ENCODE data around the gene GNB5.

The GNB5 gene

GRCh38 chr15:52140646-52141045 is 50.5 kb downstream of the GNB5 start:
- DNase-seq, result no peak

GRCh38 chr15:52139599-52140462 is 51.4 kb downstream of the GNB5 start:
- DNase-seq, result peak; percentile 25 to 75 (median 48)

DNA sequence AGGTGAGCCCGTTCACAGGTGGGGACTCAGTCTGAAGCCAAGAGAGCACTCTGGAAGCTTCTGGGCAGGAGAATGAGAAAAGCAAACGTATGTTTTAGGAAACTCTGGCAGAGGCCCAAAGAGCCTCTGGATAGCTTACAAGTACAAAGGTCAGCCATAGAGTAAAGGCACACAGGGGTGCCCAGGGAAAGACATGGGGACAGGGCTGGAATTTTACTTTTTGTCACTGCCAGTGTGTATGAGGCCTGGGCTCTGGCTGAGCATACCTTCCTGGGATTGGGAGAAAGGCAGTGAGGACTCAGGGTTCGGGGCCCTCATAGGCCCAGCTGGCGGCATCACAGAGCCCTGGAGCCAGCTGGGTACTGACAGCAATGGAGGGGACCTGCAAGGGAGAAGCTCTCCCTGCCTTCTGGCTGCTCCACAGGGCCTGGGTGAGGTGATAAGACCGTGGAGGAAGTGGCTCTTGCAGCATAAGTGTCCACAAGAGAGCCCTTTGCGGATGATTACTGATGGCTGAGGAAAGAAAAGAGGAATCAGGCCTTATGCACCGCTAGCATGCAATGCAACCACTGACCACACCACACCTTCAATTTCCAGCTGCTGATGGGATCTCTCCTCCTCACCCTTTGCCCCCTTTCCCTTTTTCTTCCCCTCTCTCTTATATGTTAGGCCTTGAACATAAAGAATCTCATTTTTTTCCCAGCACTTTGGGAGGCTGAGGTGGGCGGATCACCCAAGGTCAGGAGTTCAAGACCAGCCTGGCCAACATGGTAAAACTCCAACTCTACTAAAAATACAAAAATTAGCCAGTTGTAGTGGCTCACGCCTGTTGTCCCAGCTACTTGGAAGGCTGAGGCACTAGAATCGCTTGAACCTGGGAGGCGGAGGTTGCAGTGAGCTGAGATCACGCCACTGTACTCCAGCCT is 53.5 kb downstream of the GNB5 start:
- no peak for DNase-seq

DNA sequence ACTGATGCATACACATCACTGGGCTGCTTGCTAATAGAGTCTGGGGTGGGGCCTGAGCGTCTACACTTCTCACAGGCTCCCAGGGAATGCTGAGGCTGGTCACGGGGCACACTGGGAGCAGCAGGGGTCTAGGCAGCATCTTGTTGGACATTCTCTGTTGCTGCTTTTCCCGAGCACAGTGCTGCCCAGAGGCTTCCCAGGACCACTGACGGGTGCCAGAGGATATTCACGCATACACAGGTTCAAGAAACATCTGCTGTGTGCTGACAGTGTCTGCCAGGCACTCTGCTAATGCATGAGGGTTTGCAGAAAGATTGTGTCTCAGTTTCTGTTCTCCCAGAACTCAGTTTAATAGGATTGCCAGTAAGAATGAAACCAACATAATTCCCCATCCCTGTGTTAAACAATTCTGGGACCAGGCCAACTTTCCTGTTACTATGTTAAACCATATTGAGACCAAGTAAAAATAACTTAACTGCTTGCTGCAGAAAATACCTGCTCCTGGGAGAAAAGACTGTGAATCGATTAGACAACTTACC is 54.7 kb downstream of the GNB5 start:
- no peak for DNase-seq

- DNase-seq, result no peak
Measured at GRCh38 chr15:52134502-52135144, 56.6 kb downstream of the GNB5 start.

- DNase-seq, result no peak
Measured at GRCh38 chr15:52133510-52134220, 57.5 kb downstream of the GNB5 start.

DNA sequence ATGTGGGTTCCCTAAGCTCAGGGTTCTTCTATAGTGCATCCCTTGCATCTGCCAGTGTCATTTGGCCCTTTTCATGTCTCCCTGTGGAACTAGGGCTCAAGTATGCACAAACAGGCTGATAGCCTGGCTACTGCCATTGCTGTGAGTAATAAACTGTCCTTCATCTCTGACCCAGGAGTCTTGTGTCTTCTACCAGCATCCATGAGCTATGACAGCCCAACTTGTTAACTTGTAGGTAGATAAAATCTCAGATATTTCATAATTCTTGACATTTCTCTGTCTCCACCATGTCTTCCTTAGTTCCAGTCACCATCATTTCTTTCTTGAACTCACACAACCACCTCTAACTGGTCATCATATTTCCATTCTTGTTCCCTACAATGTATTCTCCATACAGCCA is 59.1 kb downstream of the GNB5 start:
- no peak for DNase-seq

- DNase-seq, result no peak
Measured at GRCh38 chr15:52128568-52128967, 62.6 kb downstream of the GNB5 start.

GRCh38 chr15:52124270-52124880 is 66.8 kb downstream of the GNB5 start:
- no peak for DNase-seq

GRCh38 chr15:52121896-52122295 is 69.3 kb downstream of the GNB5 start:
- DNase-seq, result no peak

- DNase-seq, result no peak
Measured at GRCh38 chr15:52121006-52121405, 70.2 kb downstream of the GNB5 start.

- no peak for DNase-seq
Measured at GRCh38 chr15:52120488-52120887, 70.7 kb downstream of the GNB5 start.

GRCh38 chr15:52118969-52119749 is 72.0 kb downstream of the GNB5 start:
- DNase-seq, result no peak

- no peak for DNase-seq
Measured at GRCh38 chr15:52117549-52117948, 73.6 kb downstream of the GNB5 start.

DNA sequence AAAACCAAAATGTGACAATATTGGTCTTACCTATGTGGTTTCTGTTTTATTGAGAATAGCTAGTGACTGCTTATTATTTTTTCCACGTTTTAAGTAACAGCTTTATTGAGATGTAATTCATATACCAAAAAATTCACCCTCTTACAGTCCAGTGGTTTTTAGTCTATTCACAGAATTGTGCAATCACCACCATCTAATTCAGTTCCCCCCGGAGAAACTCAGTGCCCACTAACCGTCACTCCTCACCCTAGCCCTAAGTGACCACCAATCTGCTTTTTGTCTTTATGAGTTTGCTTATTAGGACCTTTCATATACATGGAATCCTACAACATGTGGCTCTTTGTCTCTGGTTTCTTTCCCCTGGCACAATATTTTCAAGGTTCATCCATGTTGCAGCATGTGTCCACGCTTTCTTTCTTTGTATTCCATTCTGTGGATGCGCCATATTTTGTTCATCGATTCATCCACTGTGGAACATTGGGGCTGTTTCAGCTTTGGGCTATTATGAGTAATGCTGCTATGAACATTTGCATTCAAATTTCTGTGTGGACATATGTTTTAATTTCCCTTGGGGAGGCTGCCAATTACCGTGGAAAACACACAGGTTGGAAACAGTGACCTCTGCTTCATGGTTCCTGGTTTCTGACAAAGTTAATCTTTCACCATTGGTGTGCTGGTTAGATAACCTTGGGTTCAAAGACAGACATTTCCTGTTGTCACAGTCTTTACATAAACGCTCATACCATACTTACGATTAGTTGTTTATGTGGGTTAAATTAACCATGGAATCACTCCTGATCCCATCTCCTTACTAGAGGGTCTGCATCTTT is 75.4 kb downstream of the GNB5 start:
- DNase-seq, result no peak

GRCh38 chr15:52114261-52115055 is 76.7 kb downstream of the GNB5 start:
- no peak for DNase-seq

DNA sequence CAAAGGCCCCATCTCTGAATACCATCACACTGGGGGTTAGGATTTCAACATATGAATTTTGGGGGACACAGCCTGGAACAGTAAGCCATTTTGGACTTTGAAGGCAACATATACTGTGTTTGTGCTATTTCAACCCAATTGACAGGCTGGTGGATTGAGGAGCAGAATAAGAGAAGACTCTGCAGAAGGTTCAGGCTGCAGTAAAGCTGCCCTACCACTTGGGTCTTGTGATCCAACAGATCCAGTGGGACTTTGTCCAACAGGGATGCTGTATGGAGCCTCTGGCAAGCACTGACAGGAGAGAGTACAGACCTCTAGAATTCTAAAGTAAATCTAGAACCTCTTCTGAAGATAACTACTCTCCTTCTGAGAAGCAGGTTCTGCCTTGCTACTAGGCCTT is 77.5 kb downstream of the GNB5 start:
- DNase-seq, result no peak

GRCh38 chr15:52113235-52113634 is 78.0 kb downstream of the GNB5 start:
- DNase-seq, result no peak

DNA sequence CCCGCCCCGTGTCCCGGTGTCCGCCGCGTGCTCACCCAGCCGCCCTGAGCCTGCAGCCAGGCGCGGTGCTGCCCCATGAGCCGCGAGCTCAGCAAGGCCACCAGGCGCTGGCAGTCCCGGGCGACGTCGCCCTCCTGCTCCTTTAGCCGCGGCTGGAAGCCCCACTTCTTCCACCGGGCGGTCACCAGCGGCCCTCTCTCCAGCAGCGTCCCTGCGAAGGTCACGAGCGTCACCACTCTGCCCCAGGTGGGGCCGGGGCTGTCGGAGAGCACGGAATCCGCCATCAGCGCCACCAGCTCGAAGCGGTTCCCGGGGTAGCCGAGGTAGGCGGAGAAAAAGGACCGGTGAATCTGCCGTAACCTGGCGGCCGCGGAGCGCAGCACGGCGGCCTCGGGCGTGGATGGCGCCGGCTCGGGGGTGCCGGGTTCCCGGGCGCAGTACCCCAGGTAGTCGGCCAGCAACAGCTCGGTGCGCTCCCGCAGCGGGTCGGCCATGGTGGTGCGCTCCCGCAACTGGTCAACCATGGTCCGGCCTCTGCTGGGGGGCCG is 78.9 kb downstream of the GNB5 start:
- peak in 3 of 5 experiments; percentile 23 to 64 (median 28) for DNase-seq

All from T-helper 2 cell (primary cell).